NCI-H82 treated with DMSO at 0.1 percent for 48 hours (cell line): ENCODE data around the gene NCAPD2.
"Not testable (repeated sequence)": the region's sequence is repeated elsewhere in the genome, so short reads cannot be mapped to it uniquely, and the experiment has no call there.

Experiments
- DNase-seq: peaks from one replicate; lab custom pipeline; 2025; ENCODE audit not compliant: unreplicated experiment; lab: John Stamatoyannopoulos, UW

NCAPD2 gene

GRCh38 chr12:6546016-6546415 lies 52.1 kb downstream of the NCAPD2 start:
- no peak for DNase-seq

- no peak for DNase-seq
Measured at GRCh38 chr12:6547566-6547965, 53.7 kb downstream of the NCAPD2 start.

- DNase-seq = no peak
Measured at GRCh38 chr12:6547987-6548386, 54.1 kb downstream of the NCAPD2 start.

GRCh38 chr12:6548556-6548955 lies 54.7 kb downstream of the NCAPD2 start:
- DNase-seq = no peak

GRCh38 chr12:6548966-6549683 lies 55.2 kb downstream of the NCAPD2 start:
- DNase-seq = no peak

- no peak for DNase-seq
Measured at GRCh38 chr12:6549684-6550151, 55.8 kb downstream of the NCAPD2 start.

- no peak for DNase-seq
Measured at GRCh38 chr12:6550294-6551062, 56.6 kb downstream of the NCAPD2 start.

GRCh38 chr12:6551063-6551461 lies 57.2 kb downstream of the NCAPD2 start:
- no peak for DNase-seq

- DNase-seq = no peak
Measured at GRCh38 chr12:6551496-6552139, 57.7 kb downstream of the NCAPD2 start.

- no peak for DNase-seq
Measured at GRCh38 chr12:6552140-6552551, 58.2 kb downstream of the NCAPD2 start.

- no peak for DNase-seq
Measured at GRCh38 chr12:6553051-6553868, 59.4 kb downstream of the NCAPD2 start.

GRCh38 chr12:6554168-6555017 lies 60.5 kb downstream of the NCAPD2 start:
- peak; percentile 62 for DNase-seq

GRCh38 chr12:6555018-6555691 lies 61.3 kb downstream of the NCAPD2 start:
- no peak for DNase-seq

GRCh38 chr12:6556496-6556817 lies 62.6 kb downstream of the NCAPD2 start:
- DNase-seq = not testable (repeated sequence)

- no peak for DNase-seq
Measured at GRCh38 chr12:6556857-6557256, 63.0 kb downstream of the NCAPD2 start.

- DNase-seq = not testable (repeated sequence)
Measured at GRCh38 chr12:6558014-6558760, 64.3 kb downstream of the NCAPD2 start.

- no peak for DNase-seq
Measured at GRCh38 chr12:6559500-6559899, 65.6 kb downstream of the NCAPD2 start.

- DNase-seq = no peak
Measured at GRCh38 chr12:6560501-6561205, 66.8 kb downstream of the NCAPD2 start.
